Adipose tissue (tissue), 3 donors: ENCODE results near the gene SPACA4. TPM values are rescaled to one million over a fixed set of nuclear protein-coding genes. Genes with fewer than 3 reads are reported as not detected.
"Not testable (repeated sequence)": the region's sequence is repeated elsewhere in the genome, so short reads cannot be mapped to it uniquely, and the experiment has no call there.

Experiments
- H3K27ac ChIP-seq: one replicate; pipeline ENCODE4 v1.5.1; 2013; ENCODE audit warnings: low read depth, low read length
- WGBS, 3 donors: extraction: QIAGEN DNeasy Blood & Tissue Kit; methylation state at CpG; one replicate each; pipeline ENCODE4 v1.1.7; 2013; 5-methylcytosine and 5-hydroxymethylcytosine counted together
- polyA plus RNA-seq, 3 donors: library from polyadenylated mRNA; stranded (reverse); fragments of 200-250 nt; gene quantifications; one replicate each; pipeline ENCODE4 v1.2.3, GENCODE V29; 2013
- donor health status: healthy with polysubstance abuse.
- donor health status: Bipolar disorder and iron deficiency.
- donor health status: healthy.

Gene SPACA4, protein sequence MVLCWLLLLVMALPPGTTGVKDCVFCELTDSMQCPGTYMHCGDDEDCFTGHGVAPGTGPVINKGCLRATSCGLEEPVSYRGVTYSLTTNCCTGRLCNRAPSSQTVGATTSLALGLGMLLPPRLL
- polyA plus RNA-seq, result not detected

DNA sequence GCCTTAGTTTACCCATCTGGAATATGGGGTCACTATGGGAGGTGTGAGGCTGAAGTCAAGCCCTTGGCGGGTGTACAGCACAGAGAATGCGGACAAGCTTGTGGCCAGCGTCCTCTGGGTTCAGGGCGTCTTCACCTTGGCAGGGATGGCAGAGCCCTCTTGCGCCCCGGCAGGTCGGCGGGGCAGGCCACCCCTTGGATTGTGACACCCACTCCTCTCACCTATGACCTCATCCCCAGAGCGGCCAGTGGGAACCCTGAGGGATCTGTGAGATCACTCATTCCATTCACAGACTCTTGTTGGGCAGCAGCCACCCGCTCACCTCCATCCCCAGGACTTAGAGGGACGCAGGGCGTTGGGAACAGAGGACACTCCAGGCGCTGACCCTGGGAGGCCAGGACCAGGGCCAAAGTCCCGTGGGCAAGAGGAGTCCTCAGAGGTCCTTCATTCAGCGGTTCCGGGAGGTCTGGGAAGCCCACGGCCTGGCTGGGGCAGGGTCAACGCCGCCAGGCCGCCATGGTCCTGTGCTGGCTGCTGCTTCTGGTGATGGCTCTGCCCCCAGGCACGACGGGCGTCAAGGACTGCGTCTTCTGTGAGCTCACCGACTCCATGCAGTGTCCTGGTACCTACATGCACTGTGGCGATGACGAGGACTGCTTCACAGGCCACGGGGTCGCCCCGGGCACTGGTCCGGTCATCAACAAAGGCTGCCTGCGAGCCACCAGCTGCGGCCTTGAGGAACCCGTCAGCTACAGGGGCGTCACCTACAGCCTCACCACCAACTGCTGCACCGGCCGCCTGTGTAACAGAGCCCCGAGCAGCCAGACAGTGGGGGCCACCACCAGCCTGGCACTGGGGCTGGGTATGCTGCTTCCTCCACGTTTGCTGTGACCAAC, at the start of gene SPACA4:
TSS of gene SPACA4 (plus strand) at position 280 of the 896 bp plus-strand sequence. CDS start at position 517, 237 bp downstream.
- 81 to 94% (median 89%) methylated on average over 39 of the region's 39 CpGs for WGBS, 3 donors
- H3K27ac ChIP-seq, result no peak within 1 kb of the TSS

DNA sequence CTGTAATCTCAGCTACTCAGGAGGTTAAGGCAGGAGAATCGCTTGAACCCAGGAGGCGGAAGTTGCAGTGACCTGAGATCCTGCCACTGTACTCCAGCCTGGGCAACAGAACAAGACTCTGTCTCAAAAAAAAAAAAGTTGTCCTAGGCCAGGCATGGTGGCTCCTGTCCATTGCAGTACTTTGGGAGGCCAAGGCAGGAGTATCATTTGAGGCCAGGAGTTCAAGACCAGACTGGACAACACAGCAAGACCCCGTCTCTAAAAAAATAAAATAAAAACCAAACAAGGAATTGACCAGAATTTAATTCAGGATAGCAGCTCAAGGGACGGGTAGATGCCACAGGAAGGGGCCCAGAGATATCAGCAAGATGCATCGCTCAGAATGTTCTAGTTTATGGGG, 49.7 kb upstream of the SPACA4 start:
- 91 to 93% (median 91%) methylated on average over 5 of the region's 5 CpGs for WGBS, 3 donors
- no peak overlapping the region for H3K27ac ChIP-seq

DNA sequence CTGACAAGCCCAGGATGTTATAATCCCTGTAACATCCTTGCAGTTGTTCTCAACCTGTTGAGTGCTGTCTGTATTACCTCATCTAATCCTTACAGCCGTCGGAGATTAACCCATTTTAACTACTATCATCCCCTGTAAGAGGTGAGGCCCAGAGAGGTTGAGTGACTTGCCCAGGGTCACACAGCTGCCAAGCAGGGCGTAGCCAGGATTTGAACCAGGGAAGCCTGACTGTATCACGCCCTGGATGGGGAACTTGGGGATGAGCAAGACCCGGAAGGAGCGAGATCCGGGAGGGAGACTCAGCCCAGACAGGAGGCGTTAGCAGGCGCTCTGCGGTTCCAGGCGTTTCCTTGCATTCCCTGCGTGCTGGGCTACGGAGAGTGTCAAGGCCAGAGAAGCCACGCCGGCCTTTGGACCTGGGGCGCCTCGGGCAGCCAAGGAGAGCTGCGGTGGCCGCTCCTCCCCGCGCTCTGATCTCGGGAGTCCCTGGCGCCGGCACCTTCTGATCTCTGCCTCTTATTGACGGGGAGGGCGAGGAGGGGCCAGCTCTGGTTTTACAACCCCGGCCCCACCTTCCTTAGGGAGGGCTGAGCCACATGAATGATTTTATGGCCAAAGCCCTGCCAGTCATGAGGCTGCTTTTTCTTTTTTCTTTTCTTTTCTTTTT, 48.4 kb upstream of the SPACA4 start:
- H3K27ac ChIP-seq, result no peak overlapping the region
- WGBS, 3 donors, result 10 to 13% (median 11%) methylated on average over 27 of the region's 27 CpGs

DNA sequence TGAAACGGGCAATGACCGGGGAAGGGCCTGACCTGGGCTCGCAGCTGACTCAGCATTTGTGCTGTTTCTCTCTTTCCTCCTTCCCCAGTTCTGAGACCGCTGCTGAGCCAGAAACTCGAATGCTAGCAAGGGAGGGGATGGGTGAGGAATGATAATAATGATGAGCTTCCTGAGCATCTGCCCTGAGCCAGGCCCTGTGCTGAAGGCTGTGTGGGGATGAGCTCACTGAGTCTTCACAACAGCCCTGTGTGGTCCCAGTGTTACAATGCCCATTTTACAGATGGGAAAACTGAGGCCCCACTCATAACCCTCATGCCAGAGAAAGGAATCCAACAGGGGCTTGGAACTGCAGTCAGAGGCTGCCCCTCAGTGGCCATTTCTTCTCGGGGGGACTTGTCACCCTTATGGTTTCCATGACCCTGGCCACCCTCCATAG, 46.4 kb upstream of the SPACA4 start:
- no peak overlapping the region for H3K27ac ChIP-seq
- WGBS, 3 donors, result 76 to 87% (median 81%) methylated on average over 4 to 6 of the region's 6 CpGs

DNA sequence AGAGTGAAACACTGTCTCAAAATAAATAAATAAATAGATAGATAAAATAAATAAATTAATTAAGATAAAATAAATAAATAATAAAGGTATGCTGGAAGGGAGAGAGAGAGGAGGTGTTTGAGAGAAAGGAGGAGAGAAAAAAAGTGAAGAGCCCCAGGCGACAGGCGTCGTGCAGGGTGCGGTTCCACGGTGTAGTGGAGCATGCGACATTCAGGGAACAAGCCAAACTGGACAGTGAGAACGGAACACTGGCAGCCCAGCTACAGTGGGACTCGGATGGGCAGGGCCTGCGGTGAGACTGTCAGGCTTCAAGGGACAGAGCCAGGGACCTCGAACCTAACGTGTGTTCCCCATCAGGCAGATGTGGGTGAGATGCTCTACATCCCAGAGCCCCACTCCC, 45.1 kb upstream of the SPACA4 start:
- 90 to 93% (median 93%) methylated on average over 11 of the region's 11 CpGs for WGBS, 3 donors

DNA sequence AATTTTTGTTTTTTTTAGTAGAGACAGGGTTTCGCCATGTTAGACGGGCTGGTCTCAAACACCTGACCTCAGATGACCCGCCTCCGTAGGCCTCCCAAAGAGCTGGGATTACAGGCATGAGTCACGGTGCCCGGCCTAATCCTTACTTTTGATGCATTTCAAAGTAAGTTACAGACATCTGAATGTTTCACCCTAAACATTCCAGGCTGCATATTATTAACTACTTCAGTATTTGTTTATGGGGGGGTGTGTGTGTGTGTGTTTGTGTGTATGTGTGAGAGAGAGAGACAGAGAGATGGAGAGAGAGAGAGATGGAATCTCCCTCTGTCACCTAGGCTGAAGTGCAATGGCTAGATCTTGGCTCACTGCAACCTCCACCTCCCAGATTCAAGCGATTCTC, 41.5 kb upstream of the SPACA4 start:
- WGBS, 3 donors, result 87 to 92% (median 89%) methylated on average over 7 of the region's 7 CpGs
- H3K27ac ChIP-seq, result no peak overlapping the region

More for the DNA sequence above, 45.1 kb upstream of the SPACA4 start:
- H3K27ac ChIP-seq, result no peak overlapping the region

DNA sequence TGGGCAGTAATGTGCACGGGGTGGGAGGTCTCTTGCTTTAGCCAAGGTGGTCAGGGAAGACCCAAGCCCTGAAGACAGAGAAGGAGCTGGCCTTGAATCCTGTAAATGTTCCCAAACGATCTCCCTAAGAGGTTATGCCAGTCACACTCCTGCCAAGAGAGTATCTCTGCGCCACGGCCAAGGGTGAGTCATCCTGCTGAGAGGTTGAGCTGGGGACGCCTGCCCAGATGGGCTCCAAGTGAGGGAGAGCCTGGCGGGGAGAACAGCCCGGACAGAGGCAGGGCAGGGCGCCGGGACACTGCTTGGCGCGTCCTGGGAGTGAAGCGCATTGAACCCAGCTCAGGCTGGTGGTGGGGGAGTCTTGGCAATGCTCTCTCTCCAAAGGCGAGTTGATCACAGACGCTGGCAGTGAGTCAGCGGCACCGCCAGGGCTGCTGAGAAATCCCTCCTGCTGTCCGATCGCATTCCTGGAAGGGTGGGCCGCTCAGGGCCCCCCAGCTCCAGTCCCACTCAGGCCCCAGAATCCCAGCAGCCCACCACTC, 38.1 kb upstream of the SPACA4 start:
- WGBS, 3 donors, result 5 to 21% (median 5%) methylated on average over 16 to 19 of the region's 19 CpGs
- H3K27ac ChIP-seq, result no peak overlapping the region

DNA sequence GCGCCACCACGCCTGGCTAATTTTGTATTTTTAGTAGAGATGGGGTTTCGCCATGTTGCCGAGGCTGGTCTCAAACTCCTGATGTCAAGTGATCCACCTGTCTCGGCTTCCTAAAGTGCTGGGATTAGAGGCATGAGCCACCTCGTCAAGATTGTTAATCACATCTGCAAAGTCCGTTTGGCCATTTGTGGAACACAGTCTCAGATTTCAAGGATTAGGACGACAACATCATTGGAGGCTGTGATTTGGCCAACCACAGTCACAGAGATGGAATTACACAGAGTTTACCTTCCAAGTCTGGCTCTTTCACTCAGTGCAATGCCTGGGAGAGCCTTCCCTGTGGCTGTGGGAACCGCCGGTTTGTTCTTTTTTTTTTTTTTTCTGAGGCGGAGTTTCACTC, 36.7 kb upstream of the SPACA4 start:
- H3K27ac ChIP-seq, result no peak overlapping the region
- 56 to 65% (median 65%) methylated on average over 11 of the region's 11 CpGs for WGBS, 3 donors

DNA sequence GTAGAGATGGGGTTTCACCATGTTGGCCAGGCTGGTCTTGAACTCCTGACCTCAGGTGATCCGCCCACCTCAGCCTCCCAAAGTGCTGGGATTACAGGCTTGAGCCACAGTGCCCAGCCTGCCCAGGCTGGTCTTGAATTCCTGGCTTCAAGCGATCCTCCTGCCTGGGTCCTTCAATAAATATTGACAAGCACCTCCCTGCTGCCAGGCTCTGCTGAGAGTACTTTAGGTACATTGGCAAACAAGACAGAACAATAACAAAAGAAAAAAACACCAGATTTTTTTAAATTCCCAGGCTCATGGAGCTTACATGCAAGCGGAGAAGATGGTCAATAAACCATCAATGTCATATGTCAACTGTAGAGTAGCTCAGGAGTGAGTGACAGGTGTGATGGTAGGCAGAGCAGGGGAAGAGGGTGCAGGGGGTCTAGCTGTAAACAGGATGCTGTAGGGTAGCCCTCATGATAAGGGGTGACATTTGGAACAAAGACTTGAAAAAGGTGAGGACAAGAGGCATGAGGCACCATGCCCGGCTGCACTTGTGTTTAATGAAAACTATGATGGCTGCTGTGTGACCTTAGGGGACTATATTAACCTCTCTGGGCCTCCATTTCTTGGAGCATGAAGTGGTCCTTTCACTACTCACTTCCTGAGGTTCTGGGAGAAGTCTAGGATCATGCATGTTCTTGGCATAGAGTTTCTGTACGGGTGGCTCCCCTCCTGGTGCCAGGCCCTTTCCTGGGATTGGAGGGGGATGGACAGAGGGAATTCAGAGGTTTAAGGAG, 35.0 kb upstream of the SPACA4 start:
- H3K27ac ChIP-seq, result no peak overlapping the region
- 53 to 79% (median 67%) methylated on average over 5 of the region's 5 CpGs for WGBS, 3 donors

DNA sequence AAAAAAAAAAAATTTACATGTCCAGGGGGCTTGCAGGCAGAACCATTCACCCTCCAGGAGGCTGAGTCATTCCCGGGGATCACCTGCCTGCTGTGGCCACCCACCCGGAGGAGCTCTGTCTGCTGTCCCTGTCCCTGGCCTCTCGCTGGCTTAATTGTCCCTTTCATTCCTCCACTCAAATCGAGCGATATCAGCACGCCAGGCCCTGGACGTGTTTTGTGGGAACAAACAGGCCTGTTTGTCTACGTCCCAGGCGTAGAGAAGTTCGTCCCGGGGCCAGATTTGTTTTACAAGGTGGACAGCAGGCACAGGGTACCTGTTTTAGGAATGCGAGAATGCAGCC, 33.4 kb upstream of the SPACA4 start:
- 71 to 94% (median 76%) methylated on average over 12 of the region's 12 CpGs for WGBS, 3 donors
- H3K27ac ChIP-seq, result no peak overlapping the region

DNA sequence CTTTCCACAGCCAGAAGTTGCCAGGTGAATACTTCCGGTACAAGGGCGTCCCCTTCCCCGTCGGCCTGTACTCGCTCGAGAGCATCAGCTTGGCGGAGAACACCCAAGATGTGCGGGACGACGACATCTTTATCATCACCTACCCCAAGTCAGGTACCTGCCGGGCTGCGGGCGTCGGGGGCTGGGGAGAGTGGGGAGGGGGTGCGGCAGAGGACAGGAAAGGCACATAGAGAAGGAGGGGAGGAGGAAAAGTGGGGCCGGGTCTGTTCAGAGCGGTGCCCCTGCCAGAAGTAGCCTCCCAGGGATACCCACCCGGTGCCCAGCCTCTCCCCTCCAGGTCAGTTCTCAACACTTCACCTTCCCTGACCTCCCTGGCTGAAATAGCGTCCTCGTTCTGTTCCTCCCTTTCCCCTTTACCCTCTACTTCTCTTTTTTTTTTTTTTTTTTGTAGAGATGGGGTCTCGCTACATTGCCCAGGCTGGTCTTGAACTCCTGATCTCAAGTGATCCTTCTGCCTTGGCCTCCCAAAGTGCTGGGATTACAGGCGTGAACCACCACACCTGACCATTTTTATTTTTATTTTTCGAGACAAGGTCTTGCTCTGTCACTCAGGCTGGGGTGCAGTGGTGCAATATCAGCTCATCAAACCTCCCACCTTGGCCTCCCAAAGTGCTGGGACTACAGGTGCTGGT, 30.5 kb upstream of the SPACA4 start:
- H3K27ac ChIP-seq, result no peak overlapping the region
- WGBS, 3 donors, result 77 to 82% (median 80%) methylated on average over 22 to 23 of the region's 23 CpGs

DNA sequence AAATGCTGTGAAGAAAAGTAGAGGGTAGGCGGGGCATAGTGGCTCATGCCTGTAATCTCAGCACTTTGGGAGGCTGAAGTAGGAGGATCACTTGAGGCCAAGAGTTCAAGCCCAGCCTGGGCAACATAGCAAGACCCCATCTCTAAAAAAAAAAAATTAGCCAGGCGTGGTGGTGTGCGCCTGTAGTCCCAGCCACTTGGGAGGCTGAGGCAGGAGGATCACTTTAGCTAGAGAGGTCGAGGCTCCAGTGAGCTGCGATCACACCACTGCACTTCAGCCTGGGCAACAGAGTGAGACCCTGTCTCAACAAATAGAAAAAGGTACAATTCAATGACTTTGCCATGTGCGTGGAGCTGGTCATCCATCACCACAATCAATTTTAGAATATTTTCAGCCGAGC, 28.6 kb upstream of the SPACA4 start:
- WGBS, 3 donors, result 87 to 95% (median 93%) methylated on average over 7 of the region's 7 CpGs
- not testable (repeated sequence) for H3K27ac ChIP-seq

DNA sequence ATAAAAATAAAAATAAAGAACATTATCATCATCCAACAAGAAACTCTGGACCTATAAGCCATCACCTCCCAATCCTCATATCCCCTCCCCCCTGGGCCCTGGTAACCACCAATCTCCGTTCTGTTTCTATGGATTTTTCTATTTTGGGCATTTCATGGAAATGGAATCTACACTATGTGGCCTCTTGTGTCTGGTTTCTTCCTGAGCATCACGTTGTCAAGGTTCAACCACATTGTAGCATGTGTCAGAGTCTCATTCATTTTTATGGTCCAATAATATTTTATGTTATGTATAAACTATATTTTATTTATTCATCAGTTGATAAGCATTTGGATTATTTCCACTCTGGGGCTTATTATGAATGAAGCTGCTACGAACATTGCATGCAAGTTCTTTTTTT, 27.7 kb upstream of the SPACA4 start:
- WGBS, 3 donors, result 48 to 49% (median 49%) methylated on average over 3 of the region's 3 CpGs
- no peak overlapping the region for H3K27ac ChIP-seq

DNA sequence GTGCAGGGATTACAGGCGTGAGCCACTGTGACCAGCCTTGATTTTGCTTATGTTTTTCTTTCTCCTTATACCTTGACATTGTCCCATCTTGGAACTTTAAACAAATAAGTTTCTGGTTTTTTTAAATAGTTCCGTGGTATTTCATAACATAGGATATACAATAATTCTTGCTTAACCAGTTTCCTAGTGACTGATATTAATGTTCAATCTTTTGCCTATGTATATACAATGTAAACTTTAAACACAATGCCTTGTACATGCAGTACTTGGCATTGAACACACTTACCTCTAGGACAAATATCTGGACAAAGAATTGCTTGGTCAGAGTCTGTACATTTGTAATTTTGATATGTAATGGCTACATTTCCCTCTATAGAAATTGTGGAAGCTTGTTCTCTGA, 24.4 kb upstream of the SPACA4 start:
- no peak overlapping the region for H3K27ac ChIP-seq
- 62 to 72% (median 65%) methylated on average over 2 of the region's 2 CpGs for WGBS, 3 donors

DNA sequence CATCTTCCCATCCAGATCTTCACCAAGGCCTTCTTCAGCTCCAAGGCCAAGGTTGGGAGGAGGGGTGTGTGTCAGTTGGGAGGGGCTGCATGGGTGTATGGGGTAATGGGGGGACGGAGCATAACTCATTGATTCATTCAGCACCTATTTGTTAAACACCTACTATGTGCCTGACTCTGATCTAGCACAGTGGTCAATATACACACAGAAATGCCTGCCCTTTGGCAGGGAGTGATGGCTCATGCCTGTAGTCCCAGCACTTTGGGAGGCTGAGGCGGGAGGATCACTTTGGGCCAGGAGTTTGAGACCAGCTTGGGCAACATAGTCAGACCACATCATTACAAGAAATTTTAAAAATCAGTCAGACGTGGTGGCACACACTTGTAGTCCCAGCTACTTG, 19.2 kb upstream of the SPACA4 start:
- WGBS, 3 donors, result 86 to 94% (median 94%) methylated on average over 3 of the region's 3 CpGs
- H3K27ac ChIP-seq, result no peak overlapping the region

DNA sequence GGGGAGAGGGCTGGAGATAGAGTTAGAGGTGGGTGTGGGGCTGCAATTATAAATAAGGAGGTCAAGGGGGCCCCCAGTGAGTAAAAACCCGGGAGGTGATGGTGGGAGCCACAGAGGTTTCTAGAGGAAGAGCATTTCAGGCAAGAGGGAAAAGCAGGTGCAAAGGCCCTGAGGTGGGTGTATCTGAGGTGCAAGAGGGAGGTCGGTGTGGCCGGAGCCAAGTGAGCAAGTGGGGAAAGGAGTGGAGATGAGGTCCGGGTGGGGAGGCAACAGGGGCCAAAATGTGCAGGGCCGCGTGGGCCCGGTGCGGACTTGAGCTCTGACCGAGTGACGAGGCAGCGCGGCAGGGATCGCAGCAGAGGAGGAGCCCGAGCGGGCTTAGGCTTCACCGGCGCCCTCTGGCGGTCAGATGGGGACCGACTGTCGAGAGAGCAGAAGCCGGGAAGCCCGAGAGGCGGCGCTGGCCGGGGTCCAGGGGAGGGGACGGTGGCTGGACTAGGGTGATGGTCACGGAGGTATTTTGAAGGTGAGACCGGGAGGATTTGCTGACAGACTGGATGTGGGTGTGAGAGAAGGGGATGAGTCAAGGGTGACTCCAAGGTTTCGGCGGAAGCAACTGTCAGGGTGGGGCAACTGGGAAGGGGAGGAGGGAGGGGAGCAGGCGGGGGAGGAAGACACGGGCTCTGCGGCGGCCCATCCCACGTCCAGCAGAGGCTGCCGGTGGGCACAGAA, 17.7 kb upstream of the SPACA4 start:
- no peak overlapping the region for H3K27ac ChIP-seq

DNA sequence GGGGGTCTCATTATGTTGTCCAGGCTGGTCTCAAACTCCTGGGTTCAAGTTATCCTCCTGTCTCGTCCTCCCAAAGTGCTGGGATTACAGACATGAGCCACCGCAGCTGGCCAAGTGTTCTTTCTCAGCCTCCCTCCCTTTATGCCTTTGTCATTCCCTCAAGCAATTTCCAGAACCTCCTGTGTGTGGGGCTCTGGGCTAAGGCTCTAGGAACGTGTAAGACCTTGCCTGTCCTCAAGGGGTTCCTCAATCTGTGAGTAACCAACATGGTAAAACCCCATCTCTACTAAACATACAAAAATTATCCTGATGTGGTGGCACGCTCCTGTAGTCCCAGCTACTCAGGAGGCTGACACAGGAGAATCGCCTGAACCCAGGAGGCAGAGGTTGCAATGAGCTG, 15.5 kb upstream of the SPACA4 start:
- 80 to 87% (median 81%) methylated on average over 5 of the region's 5 CpGs for WGBS, 3 donors
- no peak overlapping the region for H3K27ac ChIP-seq

More for the DNA sequence above, 17.7 kb upstream of the SPACA4 start:
- 3 to 4% (median 4%) methylated on average over 35 to 36 of the region's 36 CpGs for WGBS, 3 donors
